Stimulated activated CD4-positive, alpha-beta T cell treated with anti-CD3 and anti-CD28 coated beads, Interleukin-4, amount 100 ng/mL, for 48 hours (primary cell): ENCODE measurements around the gene CHERP.
"Not testable (repeated sequence)": the region's sequence is repeated elsewhere in the genome, so short reads cannot be mapped to it uniquely, and the experiment has no call there.

Experiments
- DNase-seq, 2 donors: peaks; one replicate each; pipeline ENCODE4 v3.0.0-alpha.2; 2020; ENCODE audit warnings: low read depth in 2 of 2

Gene CHERP

DNA sequence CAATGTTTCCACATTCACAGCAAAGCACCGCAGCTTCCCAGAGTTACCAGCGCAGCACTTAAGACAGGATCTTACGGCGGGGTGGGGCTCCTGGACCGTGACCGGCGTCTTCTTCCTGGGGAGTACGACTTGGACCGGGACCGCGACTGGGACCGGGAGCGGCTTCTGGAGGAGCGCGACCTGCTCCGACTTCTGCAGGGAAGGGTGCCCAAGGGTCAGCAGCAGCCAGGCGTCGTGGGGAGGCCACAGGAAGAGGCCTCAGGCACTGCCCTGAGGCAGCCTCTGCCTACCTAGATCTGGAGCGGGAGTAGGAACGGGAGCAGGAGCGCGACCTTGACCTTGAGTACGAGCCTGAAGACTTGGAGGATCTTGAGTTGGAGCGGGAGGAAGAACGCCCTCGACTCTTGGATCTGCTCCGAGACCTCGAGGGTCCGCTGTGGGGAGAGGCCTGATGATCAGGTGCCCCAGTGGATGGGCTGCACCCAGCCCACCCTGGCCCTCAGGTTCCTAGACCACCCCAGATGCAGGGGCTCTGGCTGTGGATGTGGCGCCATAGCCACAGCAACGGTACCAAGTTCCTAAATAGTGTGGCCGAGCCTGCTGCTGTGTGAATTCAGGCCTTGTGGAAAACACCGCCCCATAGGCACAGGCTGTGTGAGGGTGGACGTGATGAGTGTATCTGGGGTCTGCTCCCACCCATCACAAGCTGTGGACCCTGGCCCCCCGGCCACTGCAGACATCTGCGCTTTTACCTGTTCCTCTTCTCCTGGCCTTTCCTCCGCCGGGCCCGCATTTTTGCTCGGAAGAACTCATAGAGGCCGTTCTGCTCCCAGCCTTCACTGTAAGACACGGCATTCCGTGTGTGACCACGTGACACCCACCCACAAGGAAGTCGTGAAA lies 21.9 kb downstream of the CHERP start:
- no peak for DNase-seq

- DNase-seq = no peak
These were observed 23.0 kb downstream of the CHERP start for GRCh38 chr19:16519230-16519687.

DNA sequence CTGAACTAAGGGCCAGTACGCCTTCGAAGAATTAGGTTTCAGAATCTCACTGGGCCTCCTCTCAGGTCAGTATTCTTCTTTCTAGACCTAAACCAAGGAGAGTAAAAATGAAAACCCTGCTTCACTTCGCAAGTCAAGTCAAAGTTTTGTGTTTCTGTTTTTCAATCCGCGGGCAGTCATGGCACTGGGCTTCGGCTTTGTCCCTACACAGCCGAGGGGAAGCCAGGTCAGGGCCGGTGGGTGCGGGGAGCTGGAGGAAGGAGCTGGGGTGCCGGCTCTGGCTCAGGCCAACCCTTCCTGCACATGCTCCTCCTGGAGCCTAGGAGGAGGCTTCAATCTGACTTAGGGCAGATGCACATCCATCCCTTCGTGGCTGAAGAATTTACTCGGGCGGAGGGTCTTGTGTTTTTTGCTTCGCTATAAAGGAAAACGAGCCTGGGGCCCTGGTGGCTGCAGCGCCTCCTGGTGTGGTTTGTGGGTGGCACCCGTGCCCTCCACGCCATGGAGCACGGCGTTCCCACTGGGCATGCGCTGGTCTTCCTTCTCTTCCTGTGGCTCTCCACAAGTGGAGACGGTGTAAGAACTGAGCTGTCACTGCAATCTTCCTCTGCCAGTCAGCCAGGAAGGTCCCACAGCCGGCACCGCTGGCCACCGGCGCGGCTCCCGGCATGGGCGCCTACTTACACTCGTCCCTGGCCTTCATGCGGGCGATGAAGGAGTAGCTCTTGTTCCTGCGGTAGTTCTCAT lies 23.6 kb downstream of the CHERP start:
- no peak for DNase-seq

DNA sequence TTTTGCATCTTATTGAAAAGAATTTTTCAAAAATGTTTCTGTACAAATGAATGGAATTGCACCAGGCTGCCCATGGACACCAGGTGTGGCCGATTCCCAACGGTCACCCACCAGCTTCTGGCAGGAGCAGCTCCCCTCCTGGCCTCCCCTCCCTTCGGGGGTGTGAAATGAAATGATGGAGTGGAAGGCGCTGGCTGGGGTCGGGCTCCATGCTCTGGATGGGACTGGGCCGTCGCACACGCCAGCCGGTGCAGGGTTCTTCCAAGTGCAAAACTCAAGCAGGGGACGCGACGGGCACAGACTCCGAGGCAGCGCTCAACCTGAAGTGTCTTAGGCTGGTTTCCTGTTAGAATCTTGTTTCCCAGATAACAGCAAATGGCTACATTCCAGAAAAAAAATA lies 24.2 kb downstream of the CHERP start:
- DNase-seq = no peak

- DNase-seq = no peak
These were observed 25.2 kb downstream of the CHERP start for GRCh38 chr19:16516923-16517610.

- DNase-seq = no peak
These were observed 25.9 kb downstream of the CHERP start for GRCh38 chr19:16516381-16516780.

DNA sequence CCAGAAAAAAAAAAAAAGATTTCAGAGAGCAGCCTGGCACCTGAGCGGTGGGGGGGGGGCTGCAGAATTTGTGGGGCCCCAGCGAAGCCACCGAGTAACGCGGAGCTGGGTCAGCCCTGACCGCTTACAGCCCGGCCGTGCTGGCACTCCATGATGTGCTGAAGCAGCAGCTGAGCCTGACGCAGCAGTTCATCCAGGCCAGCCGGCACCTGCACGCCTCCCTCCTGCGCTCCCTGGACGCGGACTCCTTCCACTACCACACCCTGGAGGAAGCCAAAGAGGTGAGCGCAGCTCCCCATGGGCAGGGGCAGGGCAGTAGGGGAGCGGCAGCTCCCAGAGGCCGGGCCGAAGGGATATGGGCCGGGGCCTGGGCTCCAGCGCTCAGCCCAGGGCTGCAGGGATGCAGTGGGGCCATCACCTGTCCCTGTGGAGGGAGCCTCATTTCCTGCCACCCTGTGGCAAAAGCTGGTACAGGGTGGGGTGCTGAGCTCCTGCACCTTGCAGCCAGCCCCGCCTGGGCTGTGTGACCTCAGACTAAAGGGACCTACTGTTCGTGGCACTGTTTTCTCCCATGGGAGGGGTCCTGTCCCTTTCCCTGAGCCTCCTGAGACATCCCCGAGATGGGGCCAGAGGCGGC lies 27.7 kb downstream of the CHERP start:
- no peak for DNase-seq

- DNase-seq = not testable (repeated sequence)
These were observed 29.6 kb downstream of the CHERP start for GRCh38 chr19:16512611-16513010.

GRCh38 chr19:16509141-16510061 lies 32.8 kb downstream of the CHERP start:
- no peak for DNase-seq

DNA sequence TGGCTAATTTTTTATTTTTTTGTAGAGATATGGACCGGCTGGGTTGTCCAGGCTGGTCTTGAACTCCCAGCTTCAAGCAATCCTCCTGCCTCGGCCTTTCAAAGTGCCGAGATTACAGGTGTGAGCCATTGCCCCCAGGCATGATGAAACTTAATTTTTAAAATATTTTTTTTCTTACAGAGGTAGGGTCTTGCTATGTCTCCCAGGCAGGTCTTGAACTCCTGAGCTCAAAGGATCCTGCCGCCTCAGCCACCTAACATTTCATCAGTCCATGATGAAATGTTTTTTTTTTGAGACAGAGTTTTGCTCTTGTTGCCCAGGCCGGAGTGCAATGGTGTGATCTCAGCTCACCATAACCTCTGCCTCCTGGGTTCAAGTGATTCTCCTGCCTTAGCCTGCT lies 33.7 kb downstream of the CHERP start:
- DNase-seq = no peak

DNA sequence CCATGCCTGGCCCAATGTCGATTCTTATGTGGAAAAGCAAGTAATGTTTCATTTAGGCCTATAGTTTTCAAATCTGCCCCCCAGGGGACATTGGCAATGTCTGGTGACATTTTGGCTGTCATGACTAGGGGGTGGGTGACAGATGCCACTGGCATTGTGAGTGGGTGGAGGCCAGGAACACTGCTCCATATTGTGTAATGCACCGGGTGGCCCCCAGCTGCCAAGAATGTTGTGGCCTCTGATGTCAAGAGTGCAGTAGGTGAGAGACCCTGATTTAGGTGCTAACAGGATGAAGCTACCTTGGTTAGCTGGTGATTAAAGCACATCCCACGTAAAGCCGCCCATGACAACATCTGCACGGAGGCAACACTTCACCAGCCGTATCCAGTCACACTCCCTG lies 35.3 kb downstream of the CHERP start:
- no peak for DNase-seq

DNA sequence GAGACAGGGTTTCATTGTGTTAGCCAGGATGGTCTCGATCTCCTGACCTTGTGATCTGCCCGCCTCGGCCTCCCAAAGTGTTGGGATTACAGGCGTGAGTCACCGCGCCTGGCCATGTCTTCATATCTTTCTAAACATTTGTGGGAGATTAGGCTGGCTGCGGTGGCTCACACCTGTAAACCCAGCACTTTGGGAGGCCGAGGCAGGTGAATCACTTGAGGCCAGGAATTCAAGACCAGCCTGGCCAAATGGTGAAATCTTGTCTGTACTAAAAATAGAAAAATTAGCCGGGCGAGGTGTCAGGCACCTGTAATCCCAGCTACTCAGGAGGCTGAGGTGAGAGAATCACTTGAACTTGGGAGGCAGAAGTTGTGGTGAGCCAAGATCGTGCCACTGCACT lies 36.1 kb downstream of the CHERP start:
- not testable (repeated sequence) for DNase-seq

- no peak for DNase-seq
These were observed 38.0 kb downstream of the CHERP start for GRCh38 chr19:16504271-16504670.

DNA sequence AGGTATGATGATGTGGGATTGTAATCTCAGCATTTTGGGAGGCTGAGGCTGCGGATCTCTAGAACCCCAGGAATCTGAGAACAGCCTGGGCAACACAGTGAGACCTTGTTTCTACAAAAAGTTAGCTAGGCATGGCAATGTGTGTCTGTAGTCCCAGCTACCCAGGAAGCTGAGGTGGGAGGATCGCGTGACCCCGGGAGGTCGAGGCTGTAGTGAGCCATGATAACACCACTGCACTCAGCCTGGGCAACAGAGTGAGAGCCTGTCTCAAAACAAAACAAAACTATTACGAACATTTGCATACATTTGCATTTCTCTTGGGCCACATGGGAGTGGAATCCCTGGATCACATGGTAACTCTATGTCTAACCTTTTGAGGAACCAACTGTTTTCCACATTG lies 44.4 kb downstream of the CHERP start:
- no peak for DNase-seq

GRCh38 chr19:16497042-16497441 lies 45.2 kb downstream of the CHERP start:
- DNase-seq = no peak

GRCh38 chr19:16496613-16496983 lies 45.6 kb downstream of the CHERP start:
- no peak for DNase-seq

GRCh38 chr19:16495982-16496612 lies 46.1 kb downstream of the CHERP start, which contains the start of the genes C19orf44 and CALR3:
C19orf44 (plus strand) TSS chr19:16496394; CDS start chr19:16500793, 4,399 bp downstream.
CALR3 (minus strand) TSS chr19:16496167; CDS start chr19:16496129, 38 bp downstream.
- peak; percentile 92 to 96 for DNase-seq

DNA sequence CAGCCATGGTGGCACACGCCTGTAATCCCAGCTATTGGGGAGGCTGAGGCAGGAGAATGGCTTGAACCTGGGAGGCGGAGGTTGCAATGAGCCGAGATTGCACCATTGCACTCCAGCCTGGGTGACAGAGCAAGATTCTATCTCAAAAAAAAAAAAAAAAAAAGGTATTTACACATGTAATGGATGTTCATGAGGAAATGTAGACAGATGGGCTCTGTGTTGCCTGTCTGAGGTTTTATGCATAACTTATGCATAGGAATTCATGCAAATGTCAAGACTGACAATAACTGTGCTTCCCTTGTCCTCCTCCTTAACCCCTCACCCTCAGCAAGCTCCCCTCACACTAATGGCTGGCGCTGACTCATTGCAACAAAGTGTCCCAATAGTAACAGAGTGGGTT lies 55.8 kb downstream of the CHERP start:
- DNase-seq = not testable (repeated sequence)

DNA sequence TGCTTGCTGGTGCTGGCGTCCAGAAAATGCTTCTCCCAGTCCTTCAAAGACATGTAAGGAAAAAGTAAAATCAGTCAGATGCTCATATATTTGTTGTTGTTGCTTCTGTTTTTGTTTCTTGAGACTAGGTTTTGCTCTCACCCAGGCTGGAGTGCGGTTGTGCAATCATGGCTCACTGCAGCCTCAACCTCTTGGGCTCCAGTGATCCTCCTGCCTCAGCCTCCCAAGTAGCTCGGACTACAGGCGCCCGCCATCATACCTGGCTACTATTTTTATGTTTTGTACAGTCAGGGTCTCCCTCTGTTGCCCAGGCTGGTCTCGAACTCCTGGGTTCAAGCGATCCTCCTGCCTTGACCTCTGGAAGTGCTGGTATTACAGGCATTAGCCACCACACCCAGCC lies 59.5 kb downstream of the CHERP start:
- no peak for DNase-seq

DNA sequence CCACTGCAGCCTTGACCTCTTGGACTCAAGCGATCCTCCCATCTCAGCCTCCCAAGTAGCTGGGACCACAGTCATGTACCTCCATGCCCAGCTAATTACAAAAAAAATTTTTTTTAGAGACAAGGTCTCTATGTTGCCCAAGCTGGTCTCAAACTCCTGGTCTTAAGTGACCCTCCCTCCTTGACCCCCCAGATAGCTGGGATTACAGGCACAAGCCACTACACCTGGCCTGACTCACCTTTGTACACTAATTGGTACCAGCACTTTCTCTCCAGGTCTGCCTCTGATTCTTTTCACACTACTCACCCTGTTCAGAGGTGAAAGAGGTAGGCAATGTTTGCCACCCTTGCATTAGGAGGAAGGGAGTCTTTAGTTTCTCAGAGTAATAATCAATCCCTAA lies 64.9 kb downstream of the CHERP start:
- no peak for DNase-seq
